Measurements from ENCODE around the gene BLOC1S1. TPM values are rescaled to one million over a fixed set of nuclear protein-coding genes. Genes with fewer than 3 reads are reported as not detected.
A peak's percentile ranks its signal among the peaks of the same experiment; 100 is the strongest.

BLOC1S1 gene
- total and polyA plus RNA-seq, 7 donors, result 173 to 655 (median 355) TPM

GRCh38 chr12:55675666-55676065 is 40.2 kb upstream of the BLOC1S1 start:
- TF ChIP-seq CTCF (IDR thresholded peaks at IDR 0.05) (no peak), POLR2A (IDR thresholded peaks at IDR 0.05) (no peak), POLR2AphosphoS5 (IDR thresholded peaks at IDR 0.05) (no peak), EP300 (IDR thresholded peaks at IDR 0.05) (no peak)
- peak; percentile 48 for DNase-seq
- intact Hi-C loops (cut with DNase I), result no loop called here
- no peaks in the 10 kb centered on the region for H3K27me3 ChIP-seq
- no peak overlapping the region for H3K27ac ChIP-seq
- 37 to 69% methylated on average over 8 of the region's 8 CpGs for WGBS, 2 donors
- no peaks in the 10 kb centered on the region for H3K36me3 ChIP-seq
- H3K4me1 ChIP-seq, result no peaks in the 10 kb centered on the region
- H3K4me3 ChIP-seq, result no peak overlapping the region
- H3K9me3 ChIP-seq, result no peaks in the 10 kb centered on the region

- Histone ChIP-seq H3K36me3 (no peaks in the 10 kb centered on the region), H3K27me3 (no peaks in the 10 kb centered on the region), H3K27ac (no peak overlapping the region), H3K9me3 (no peaks in the 10 kb centered on the region), H3K4me1 (peaks cover 0 to 9% (median 7%) of the 10 kb centered on the region in 4 donors), H3K4me3 (no peak overlapping the region)
- 73 to 74% methylated on average over 6 of the region's 6 CpGs for WGBS, 2 donors
- DNase-seq, result no peak
- intact Hi-C loops (cut with DNase I), result no loop called here
- TF ChIP-seq CTCF (IDR thresholded peaks at IDR 0.05), result no peak
- TF ChIP-seq POLR2AphosphoS5 (IDR thresholded peaks at IDR 0.05), result peak in 1 of 4 donors; percentile 42
- TF ChIP-seq EP300 (IDR thresholded peaks at IDR 0.05), result peak in 1 of 4 donors; percentile 58
- no peak for TF ChIP-seq POLR2A (IDR thresholded peaks at IDR 0.05)
Observed at GRCh38 chr12:55676707-55677106, 39.1 kb upstream of the BLOC1S1 start.

GRCh38 chr12:55679691-55680090 is 36.2 kb upstream of the BLOC1S1 start:
- TF ChIP-seq POLR2A (IDR thresholded peaks at IDR 0.05), result no peak
- TF ChIP-seq EP300 (IDR thresholded peaks at IDR 0.05), result no peak
- TF ChIP-seq POLR2AphosphoS5 (IDR thresholded peaks at IDR 0.05), result no peak
- no peak for TF ChIP-seq CTCF (IDR thresholded peaks at IDR 0.05)
- no peaks in the 10 kb centered on the region for H3K27me3 ChIP-seq
- intact Hi-C loops (cut with DNase I), result no loop called here
- no peak overlapping the region for H3K4me3 ChIP-seq
- DNase-seq, result peak; percentile 58
- H3K4me1 ChIP-seq, result peaks cover 0 to 15% (median 11%) of the 10 kb centered on the region in 4 donors
- peaks cover 0 to 2% (median 0%) of the 10 kb centered on the region in 4 donors for H3K36me3 ChIP-seq
- WGBS, 2 donors, result 89 to 94% methylated on average over 5 of the region's 5 CpGs
- H3K9me3 ChIP-seq, result no peaks in the 10 kb centered on the region
- H3K27ac ChIP-seq, result no peak overlapping the region

- Histone ChIP-seq H3K27ac (peak overlapping the region; percentile 16 to 69 (median 62)), H3K4me1 (peaks cover 0 to 15% (median 11%) of the 10 kb centered on the region in 4 donors), H3K9me3 (no peaks in the 10 kb centered on the region), H3K4me3 (peak overlapping the region in 1 of 4 donors; percentile 14), H3K36me3 (peaks cover 0 to 19% (median 1%) of the 10 kb centered on the region in 4 donors), H3K27me3 (no peaks in the 10 kb centered on the region)
- no peak for TF ChIP-seq EP300 (IDR thresholded peaks at IDR 0.05)
- TF ChIP-seq CTCF (IDR thresholded peaks at IDR 0.05), result peak in 3 of 4 experiments; percentile 28 to 48 (median 44)
- TF ChIP-seq POLR2A (IDR thresholded peaks at IDR 0.05), result no peak
- TF ChIP-seq POLR2AphosphoS5 (IDR thresholded peaks at IDR 0.05), result peak in 1 of 4 donors; percentile 32
- DNase-seq, result peak; percentile 81
- intact Hi-C loops (cut with DNase I), result loop anchor here (1.0 kb wide), 1 partner anchor 40 kb away; no protein-coding TSS in a partner anchor
- 2 to 20% methylated on average over 17 of the region's 17 CpGs for WGBS, 2 donors
Observed at GRCh38 chr12:55681142-55682077, 34.4 kb upstream of the BLOC1S1 start.

All from sigmoid colon (tissue), 7 donors.